Loucy (cell line): ENCODE data around the gene LLGL2.

ENCODE experiments used
- H2AFZ ChIP-seq: fragments of 200-600 bp; sonication (generic); 2 replicates; pipeline ENCODE4 v1.6.0; 2016; ENCODE audit warnings: antibody characterized with exemption, mild to moderate bottlenecking, low read length, moderate library complexity
- H3F3A ChIP-seq: fragments of 200-600 bp; 2 replicates; pipeline ENCODE4 v1.6.0; 2016; ENCODE audit warnings: antibody characterized with exemption, low read depth, mild to moderate bottlenecking
- H3K27me3 ChIP-seq: fragments of 200-600 bp; sonication (generic); 2 replicates; pipeline ENCODE4 v1.6.1; 2014; ENCODE audit warnings: low read length, mild to moderate bottlenecking; ENCODE audit not compliant: insufficient read depth, poor library complexity, severe bottlenecking
- H3K36me3 ChIP-seq: fragments of 200-600 bp; sonication (generic); 2 replicates; pipeline ENCODE4 v1.6.1; 2016; ENCODE audit warnings: low read length; ENCODE audit not compliant: insufficient read depth
- H3K4me1 ChIP-seq: fragments of 200-600 bp; sonication (generic); 2 replicates; pipeline ENCODE4 v1.5.1; 2014; ENCODE audit warnings: low read length, mild to moderate bottlenecking; ENCODE audit not compliant: insufficient read depth, poor library complexity, severe bottlenecking
- H3K4me2 ChIP-seq: fragments of 200-600 bp; sonication (generic); 2 replicates; pipeline ENCODE4 v1.6.0; 2014; ENCODE audit warnings: antibody characterized with exemption, low read length, low read depth, mild to moderate bottlenecking; ENCODE audit not compliant: poor library complexity, severe bottlenecking
- H3K4me3 ChIP-seq: fragments of 200-600 bp; sonication (generic); 2 replicates; pipeline ENCODE4 v1.5.1; 2014; ENCODE audit warnings: low read length, mild to moderate bottlenecking, mixed read lengths; ENCODE audit not compliant: poor library complexity, severe bottlenecking
- H3K79me2 ChIP-seq: fragments of 200-600 bp; sonication (generic); 2 replicates; pipeline ENCODE4 v1.6.1; 2014; ENCODE audit warnings: low read length; ENCODE audit not compliant: insufficient read depth
- H3K9ac ChIP-seq: fragments of 200-600 bp; sonication (generic); 2 replicates; pipeline ENCODE4 v1.6.0; 2014; ENCODE audit warnings: mild to moderate bottlenecking, low read depth, low read length, moderate library complexity; ENCODE audit not compliant: poor library complexity, severe bottlenecking
- H3K9me2 ChIP-seq: fragments of 200-600 bp; sonication (generic); replicated peaks from 2 replicates; pipeline ENCODE4 v1.6.1; 2016; ENCODE audit warnings: low read depth, low read length, mixed read lengths
- H3K9me3 ChIP-seq: fragments of 200-600 bp; sonication (generic); 2 replicates; pipeline ENCODE4 v1.6.1; 2014; ENCODE audit warnings: mild to moderate bottlenecking, antibody characterized with exemption, low read length, low read depth; ENCODE audit not compliant: insufficient read depth
- H4K20me1 ChIP-seq: fragments of 200-600 bp; sonication (generic); 2 replicates; pipeline ENCODE4 v1.6.0; 2014; ENCODE audit warnings: antibody characterized with exemption, low read length, mild to moderate bottlenecking; ENCODE audit not compliant: insufficient read depth, poor library complexity, severe bottlenecking
- CTCF ChIP-seq: fragments of 200-600 bp; sonication (generic); conservative IDR thresholded peaks from 2 replicates; pipeline ENCODE4 v1.5.1; 2014; ENCODE audit warnings: mild to moderate bottlenecking, antibody characterized with exemption, low read length
- EZH2phosphoT487 ChIP-seq: fragments of 200-600 bp; IDR thresholded peaks from 2 replicates; pipeline ENCODE4 v1.6.1; 2018; ENCODE audit warnings: antibody characterized with exemption, mild to moderate bottlenecking, moderate library complexity, borderline replicate concordance

LLGL2 gene

DNA sequence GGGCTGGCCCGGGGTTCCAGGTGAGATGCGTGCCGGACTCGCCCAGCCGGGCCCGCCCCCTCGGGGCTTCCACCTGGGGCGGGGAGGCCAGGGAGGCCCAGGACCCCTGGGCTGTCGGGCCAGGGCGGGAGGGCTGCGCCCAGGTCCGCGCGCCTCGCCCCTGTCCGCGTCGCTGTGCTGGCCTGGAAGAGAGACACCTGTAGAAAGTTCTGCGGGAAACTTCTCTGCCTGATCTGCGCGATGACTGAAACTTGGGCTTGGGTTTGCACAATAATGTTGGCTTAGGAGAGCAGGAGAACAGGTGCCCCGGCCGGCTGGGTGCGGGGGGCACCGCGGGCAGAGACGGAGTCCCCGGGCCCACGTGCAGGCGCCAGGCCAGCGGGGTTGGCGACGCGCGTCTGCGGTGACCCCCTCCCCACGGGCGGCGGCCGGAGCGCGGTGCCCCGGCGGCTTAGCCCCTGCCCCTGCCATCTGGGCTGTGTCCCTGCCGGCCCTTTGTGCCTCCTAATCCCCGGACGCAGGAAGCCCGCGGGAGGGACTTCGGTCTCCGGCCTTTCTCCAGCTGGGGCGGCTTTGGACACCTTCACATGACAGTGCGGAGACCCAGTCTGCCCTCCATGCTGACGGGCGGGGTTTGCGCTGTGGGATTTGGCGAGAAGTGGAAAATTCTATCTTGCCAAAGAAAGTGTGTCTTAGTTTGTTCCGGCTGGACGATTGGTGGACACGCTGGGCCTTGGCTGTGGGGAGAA lies 483 bp downstream of the LLGL2 start:
- H3F3A ChIP-seq: 0 out of 2 replicates have a peak, but pooled peaks cover 3% of the 10 kb centered on the region
- H3K27me3 ChIP-seq: no peaks in the 10 kb centered on the region
- peak overlapping the region; percentile 53 for H3K4me2 ChIP-seq
- H4K20me1 ChIP-seq: no peaks in the 10 kb centered on the region
- H3K36me3 ChIP-seq: no peaks in the 10 kb centered on the region
- no peaks in the 10 kb centered on the region for H3K9me3 ChIP-seq
- TF ChIP-seq EZH2phosphoT487 (no peak), CTCF (no peak)
- no peaks in the 10 kb centered on the region for H3K9me2 ChIP-seq
- H3K9ac ChIP-seq: no peak overlapping the region
- H2AFZ ChIP-seq: no peak overlapping the region
- peak overlapping the region; percentile 60 for H3K4me3 ChIP-seq
- no peaks in the 10 kb centered on the region for H3K4me1 ChIP-seq
- H3K79me2 ChIP-seq: no peaks in the 10 kb centered on the region

- H3K4me2 ChIP-seq: no peak overlapping the region
- no peaks in the 10 kb centered on the region for H3K27me3 ChIP-seq
- TF ChIP-seq EZH2phosphoT487 (no peak), CTCF (no peak)
- H3K79me2 ChIP-seq: no peaks in the 10 kb centered on the region
- H4K20me1 ChIP-seq: no peaks in the 10 kb centered on the region
- no peaks in the 10 kb centered on the region for H3K9me2 ChIP-seq
- 0 out of 2 replicates have a peak, but pooled peaks cover 3% of the 10 kb centered on the region for H3F3A ChIP-seq
- no peaks in the 10 kb centered on the region for H3K9me3 ChIP-seq
- H2AFZ ChIP-seq: no peak overlapping the region
- H3K9ac ChIP-seq: no peak overlapping the region
- no peaks in the 10 kb centered on the region for H3K4me1 ChIP-seq
- H3K36me3 ChIP-seq: no peaks in the 10 kb centered on the region
- no peak overlapping the region for H3K4me3 ChIP-seq
These were observed 1.2 kb downstream of the LLGL2 start for GRCh38 chr17:75526555-75527270.

DNA sequence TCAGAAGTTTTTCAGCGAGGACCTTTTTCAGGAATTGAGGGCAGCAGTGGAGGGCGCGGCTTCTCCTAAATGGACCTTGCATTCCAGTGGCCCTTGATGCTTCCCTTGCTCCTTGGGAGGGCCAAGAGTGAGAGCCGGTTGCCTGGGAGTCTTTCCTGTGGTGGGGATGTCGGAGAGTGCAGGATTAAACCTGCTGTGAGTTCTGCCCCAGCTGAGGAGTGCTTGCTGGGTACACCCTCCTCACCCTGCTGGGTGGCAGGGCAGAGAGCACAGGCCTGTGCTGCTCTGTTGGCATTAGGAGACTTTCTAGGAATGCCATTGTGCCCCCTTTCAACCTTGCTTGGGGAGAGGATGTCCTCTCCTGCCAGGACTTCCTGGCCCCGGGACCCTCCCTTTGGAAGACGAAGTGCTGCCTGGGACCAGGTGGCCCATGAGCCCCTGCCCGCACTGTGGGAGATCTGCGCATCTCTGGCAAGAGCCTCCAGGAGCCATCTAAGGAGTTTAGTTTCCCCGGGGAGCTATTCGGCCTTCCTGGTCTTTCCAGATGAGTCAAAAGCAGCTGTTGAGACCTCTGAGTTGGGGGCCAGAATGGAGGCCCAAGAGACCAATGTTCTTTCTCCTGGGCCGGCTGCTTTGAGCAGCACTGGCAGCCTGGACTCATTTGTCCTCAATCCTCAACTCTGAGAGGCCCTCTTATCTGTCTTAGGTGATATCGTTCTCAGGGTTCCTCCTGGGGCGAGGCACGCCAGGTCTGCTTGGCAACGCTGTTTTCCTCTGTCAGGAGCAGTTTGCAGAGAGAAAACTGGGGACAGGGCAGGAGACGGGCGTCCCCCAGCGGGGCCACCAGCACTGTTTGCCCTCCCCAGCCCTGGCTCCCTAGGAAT lies 5.6 kb downstream of the LLGL2 start:
- Histone ChIP-seq H3K4me2 (no peak overlapping the region), H3K9ac (no peak overlapping the region), H4K20me1 (no peaks in the 10 kb centered on the region), H3F3A (no peaks in the 10 kb centered on the region), H3K9me3 (no peaks in the 10 kb centered on the region), H3K4me1 (no peaks in the 10 kb centered on the region), H3K36me3 (no peaks in the 10 kb centered on the region), H2AFZ (no peak overlapping the region), H3K79me2 (no peaks in the 10 kb centered on the region), H3K4me3 (no peak overlapping the region), H3K27me3 (no peaks in the 10 kb centered on the region), H3K9me2 (no peaks in the 10 kb centered on the region)
- TF ChIP-seq CTCF: no peak
- no peak for TF ChIP-seq EZH2phosphoT487
